Mucosa of descending colon (tissue), 3 donors: ENCODE measurements around the gene SH3TC1. TPM values are rescaled to one million over a fixed set of nuclear protein-coding genes. Genes with fewer than 3 reads are reported as not detected.

Source experiments
- ATAC-seq: fragments of 200-7000 bp; cut with Tn5 transposase; one replicate; pipeline ENCODE4 v1.9.1; 2020; ENCODE audit warnings: mild to moderate bottlenecking, moderate library complexity
- DNase-seq, 3 donors: peaks; one replicate each; pipeline ENCODE4 v3.0.0-alpha.2; 2020
- H3K36me3 ChIP-seq: fragments of 200-600 bp; one replicate; pipeline ENCODE4 v1.8.0; 2021; ENCODE audit warnings: low read depth, mild to moderate bottlenecking
- H3K4me1 ChIP-seq: fragments of 200-600 bp; one replicate; pipeline ENCODE4 v1.8.0; 2021; ENCODE audit warnings: low read depth, mild to moderate bottlenecking
- H3K4me3 ChIP-seq: fragments of 200-600 bp; one replicate; pipeline ENCODE4 v1.8.0; 2021; ENCODE audit warnings: mild to moderate bottlenecking
- H3K9me3 ChIP-seq: fragments of 200-600 bp; one replicate; pipeline ENCODE4 v1.8.0; 2021; ENCODE audit warnings: mild to moderate bottlenecking
- CTCF ChIP-seq: fragments of 200-600 bp; IDR thresholded peaks from one replicate; pipeline ENCODE4 v1.8.0; 2022; ENCODE audit warnings: antibody characterized with exemption, mild to moderate bottlenecking
- intact Hi-C, 2 donors: fragments of 100-400 bp; cut with DNase I in 1 of 2; cut with micrococcal nuclease in 1 of 2; formaldehyde crosslinking; loops; one replicate each; pipeline versions ENCODE4 v1.11.0 to v1.11.1; 2022; cut with DNase I, micrococcal nuclease
- total RNA-seq, 3 donors: library from RNA; stranded (reverse); fragmentation: NEBNext Ultra II Directional in 2 of 3; extraction: Animal tissue kit (Norgen Biotek cat#: 25700) in 2 of 3; gene quantifications; one replicate each; pipeline versions ENCODE4 v1.2.1 to v1.2.4, GENCODE V29; 2021 to 2023
- donor health status: DM: no; HTN: no; CAD: no; lungs with moderate emphysema.
- donor health status: DM: no; HTN: no; CAD: no.
- donor health status: DM: no; HTN: yes; CAD: no.

Gene SH3TC1
- total RNA-seq, 3 donors from 2014 or later = 10.3 to 13.6 (median 11.7) TPM

GRCh38 chr4:8160572-8160971 is 38.5 kb upstream of the SH3TC1 start:
- Histone ChIP-seq H3K4me1 (peaks cover 9% of the 10 kb centered on the region), H3K4me3 (no peak overlapping the region), H3K9me3 (no peaks in the 10 kb centered on the region), H3K36me3 (no peaks in the 10 kb centered on the region)
- ATAC-seq = no peak
- no peak for DNase-seq
- intact Hi-C loops = no loop called here
- no peak for TF ChIP-seq CTCF

- H3K4me3 ChIP-seq = no peak overlapping the region
- intact Hi-C loops = no loop called here
- ATAC-seq (no peak), DNase-seq (peak in 1 of 3 donors; percentile 9)
- H3K9me3 ChIP-seq = no peaks in the 10 kb centered on the region
- no peak for TF ChIP-seq CTCF
- peaks cover 7% of the 10 kb centered on the region for H3K4me1 ChIP-seq
- no peaks in the 10 kb centered on the region for H3K36me3 ChIP-seq
Observed at GRCh38 chr4:8162625-8163024, 36.5 kb upstream of the SH3TC1 start.

- ATAC-seq (no peak), DNase-seq (peak in 1 of 3 donors; percentile 45)
- H3K4me1 ChIP-seq = peaks cover 3% of the 10 kb centered on the region
- H3K36me3 ChIP-seq = no peaks in the 10 kb centered on the region
- H3K9me3 ChIP-seq = no peaks in the 10 kb centered on the region
- no peak for TF ChIP-seq CTCF
- H3K4me3 ChIP-seq = no peak overlapping the region
- intact Hi-C loops = no loop called here
Observed at GRCh38 chr4:8163026-8163425, 36.1 kb upstream of the SH3TC1 start.

- ATAC-seq = no peak
- Histone ChIP-seq H3K9me3 (peaks cover 5% of the 10 kb centered on the region), H3K4me1 (peaks cover 3% of the 10 kb centered on the region), H3K36me3 (no peaks in the 10 kb centered on the region), H3K4me3 (no peak overlapping the region)
- TF ChIP-seq CTCF = no peak
- intact Hi-C loops = no loop called here
- peak in 1 of 3 donors; percentile 41 for DNase-seq
Observed at GRCh38 chr4:8163436-8164193, 35.5 kb upstream of the SH3TC1 start.

GRCh38 chr4:8164194-8164565 is 34.9 kb upstream of the SH3TC1 start:
- TF ChIP-seq CTCF = no peak
- Histone ChIP-seq H3K9me3 (peaks cover 6% of the 10 kb centered on the region), H3K4me1 (peaks cover 3% of the 10 kb centered on the region), H3K36me3 (no peaks in the 10 kb centered on the region), H3K4me3 (no peak overlapping the region)
- peak in 1 of 3 donors; percentile 34 for DNase-seq
- intact Hi-C loops = no loop called here
- no peak for ATAC-seq
